Keratinocyte (primary cell): ENCODE results near the gene CATSPER1. TPM values are rescaled to one million over a fixed set of nuclear protein-coding genes. Genes with fewer than 3 reads are reported as not detected.

Experiments used
- DNase-seq: peaks from one replicate; pipeline ENCODE4 v3.0.0-alpha.2; 2011; ENCODE audit warnings: low read depth, missing footprints, low spot score
- FAIRE-seq: peaks from 2 replicates; lab custom pipeline; 2011; peaks lifted over from hg19 to GRCh38; lab: Jason Lieb, UNC
- H2AFZ ChIP-seq: 2 replicates; pipeline ENCODE4 v1.6.0; 2012; ENCODE audit warnings: low read length, control low read depth, inconsistent platforms; ENCODE audit not compliant: control insufficient read depth
- H3K27ac ChIP-seq: 2 replicates; pipeline ENCODE4 v1.5.1; 2011; ENCODE audit warnings: low read length; ENCODE audit not compliant: control insufficient read depth, insufficient read depth
- H3K27me3 ChIP-seq: 3 replicates; pipeline ENCODE4 v1.6.0; 2011; ENCODE audit warnings: low read length; ENCODE audit not compliant: control insufficient read depth, insufficient read depth; ENCODE audit errors: extremely low read depth
- H3K36me3 ChIP-seq, 2 experiments: 2 replicates in 1 of 2; 3 replicates in 1 of 2; pipeline ENCODE4 v1.5.1; 2011; ENCODE audit warnings: low read length in 2 of 2, mild to moderate bottlenecking in 1 of 2; ENCODE audit not compliant: control insufficient read depth in 2 of 2, insufficient read depth in 2 of 2; ENCODE audit errors: extremely low read depth in 1 of 2
- H3K4me1 ChIP-seq: 3 replicates; pipeline ENCODE4 v1.5.1; 2011; ENCODE audit warnings: low read length; ENCODE audit not compliant: control insufficient read depth, insufficient read depth; ENCODE audit errors: extremely low read depth
- H3K4me2 ChIP-seq: 3 replicates; pipeline ENCODE4 v1.6.0; 2011; ENCODE audit warnings: low read depth, low read length; ENCODE audit not compliant: control insufficient read depth, insufficient read depth; ENCODE audit errors: extremely low read depth
- H3K4me3 ChIP-seq, 3 experiments: fragments of 200-600 bp in 1 of 3; sonication (generic) in 1 of 3; 2 replicates in 2 of 3; 3 replicates in 1 of 3; pipeline ENCODE4 v1.5.1; 2011 to 2016; ENCODE audit warnings: low read length in 3 of 3, mild to moderate bottlenecking in 3 of 3, control low read depth in 2 of 3, inconsistent platforms in 1 of 3, low read depth in 1 of 3, mixed read lengths in 1 of 3, mixed run types in 1 of 3, moderate library complexity in 1 of 3; ENCODE audit not compliant: control insufficient read depth in 2 of 3, insufficient read depth in 2 of 3; ENCODE audit errors: extremely low read depth in 1 of 3
- H3K79me2 ChIP-seq: 2 replicates; pipeline ENCODE4 v1.6.0; 2012; ENCODE audit warnings: low read length; ENCODE audit not compliant: control insufficient read depth, insufficient read depth
- H3K9ac ChIP-seq: 3 replicates; pipeline ENCODE4 v1.6.0; 2011; ENCODE audit warnings: low read length; ENCODE audit not compliant: control insufficient read depth, insufficient read depth; ENCODE audit errors: extremely low read depth
- H3K9me1 ChIP-seq: 3 replicates; pipeline ENCODE4 v1.6.0; 2011; ENCODE audit warnings: low read length; ENCODE audit not compliant: control insufficient read depth, insufficient read depth; ENCODE audit errors: extremely low read depth
- H3K9me3 ChIP-seq: 2 replicates; pipeline ENCODE4 v1.5.1; 2012; ENCODE audit warnings: low read depth, low read length; ENCODE audit not compliant: control insufficient read depth
- H4K20me1 ChIP-seq: 3 replicates; pipeline ENCODE4 v1.6.0; 2011; ENCODE audit warnings: low read length; ENCODE audit not compliant: control insufficient read depth, insufficient read depth; ENCODE audit errors: extremely low read depth
- CTCF ChIP-seq, 3 experiments: IDR thresholded peaks in 1 of 3; conservative IDR thresholded peaks in 1 of 3; optimal IDR thresholded peaks in 1 of 3; 2 replicates in 2 of 3; 3 replicates in 1 of 3; pipeline versions ENCODE3 to v1.5.1; 2011; ENCODE audit warnings: low read length in 3 of 3, mild to moderate bottlenecking in 3 of 3, moderate library complexity in 2 of 3, control low read depth in 1 of 3, inconsistent platforms in 1 of 3; ENCODE audit not compliant: insufficient read depth in 2 of 3; ENCODE audit errors: extremely low read depth in 1 of 3
- EZH2 ChIP-seq: IDR thresholded peaks from one replicate; pipeline ENCODE4 v1.6.1; 2012; ENCODE audit warnings: inconsistent platforms, mild to moderate bottlenecking, low read length, moderate library complexity
- dilution Hi-C: fragments of 300-500 bp; cut with MboI; formaldehyde crosslinking; loops from one replicate; pipeline ENCODE4 v1.7.0; 2020; ENCODE audit warnings: low sequenced_read_pairs; ENCODE audit not compliant: extremely low pct_ligation_motif_present
- polyA plus RNA-seq, 5 experiments: library from polyadenylated mRNA; depleted of rRNA in 3 of 5; stranded (reverse) in 3 of 5; stranded (forward) in 1 of 5; unstranded in 1 of 5; fragments of >200 nt; gene quantifications; 1 replicate in 1 of 5; 2 replicates in 3 of 5; 3 replicates in 1 of 5; pipeline versions ENCODE4 v1.2.1 to v1.2.3, GENCODE V29; 2011 to 2012; ENCODE audit warnings: missing spikeins in 2 of 5, low read depth in 1 of 5, low replicate concordance in 1 of 5

The CATSPER1 gene
- polyA plus RNA-seq, 1 donor (not counting 4 experiments of a cell fraction or from before 2014, with no cell fraction given): not detected

GRCh38 chr11:66012371-66012945, 13.8 kb downstream of the CATSPER1 start:
- no peak for FAIRE-seq

GRCh38 chr11:66011785-66012303, 14.4 kb downstream of the CATSPER1 start, which contains the start of gene CST6:
TSS of gene CST6 (plus strand) at chr11:66012008. CDS start at chr11:66012045, 37 bp downstream.
- H3K79me2 ChIP-seq: no peaks in the 10 kb centered on the region
- peak within 1 kb of the TSS in 1 of 3 experiments; percentile 27 for H3K4me3 ChIP-seq
- H4K20me1 ChIP-seq: no peaks in the 10 kb centered on the region
- no peak for FAIRE-seq
- TF ChIP-seq CTCF (optimal IDR thresholded peaks at IDR 0.05 in 1 of 3, IDR thresholded peaks at IDR 0.05 in 1 of 3, conservative IDR thresholded peaks at IDR 0.05 in 1 of 3; ENCODE audit: extremely low read depth in 1 of 3, insufficient read depth in 2 of 3, low read length in 3 of 3) (no peak), EZH2 (peak; percentile 47)
- H3K9me3 ChIP-seq: no peaks in the 10 kb centered on the region
- no peak within 1 kb of the TSS for H3K27ac ChIP-seq
- H2AFZ ChIP-seq: no peak within 1 kb of the TSS
- no peaks in the 10 kb centered on the region for H3K36me3 ChIP-seq
- H3K9me1 ChIP-seq: peaks cover 3% of the 10 kb centered on the region
- H3K4me1 ChIP-seq: peaks cover 38% of the 10 kb centered on the region
- DNase-seq: no peak
- H3K4me2 ChIP-seq: peak within 1 kb of the TSS; percentile 78
- dilution Hi-C loops: no loop called here
- no peaks in the 10 kb centered on the region for H3K27me3 ChIP-seq
- H3K9ac ChIP-seq: no peak within 1 kb of the TSS

More at GRCh38 chr11:66012371-66012945, 13.8 kb downstream of the CATSPER1 start:
- no peaks in the 10 kb centered on the region for H3K27me3 ChIP-seq
- no peaks in the 10 kb centered on the region for H3K9me3 ChIP-seq
- H3K79me2 ChIP-seq: no peaks in the 10 kb centered on the region
- no peak overlapping the region for H2AFZ ChIP-seq
- peaks cover 38% of the 10 kb centered on the region for H3K4me1 ChIP-seq
- no peak for TF ChIP-seq EZH2
- TF ChIP-seq CTCF (optimal IDR thresholded peaks at IDR 0.05 in 1 of 3, IDR thresholded peaks at IDR 0.05 in 1 of 3, conservative IDR thresholded peaks at IDR 0.05 in 1 of 3; ENCODE audit: extremely low read depth in 1 of 3, insufficient read depth in 2 of 3, low read length in 3 of 3): no peak
- dilution Hi-C loops: no loop called here
- H3K4me3 ChIP-seq: no peak overlapping the region
- no peak overlapping the region for H3K4me2 ChIP-seq
- no peaks in the 10 kb centered on the region for H4K20me1 ChIP-seq
- H3K27ac ChIP-seq: no peak overlapping the region
- no peak for DNase-seq
- H3K9ac ChIP-seq: no peak overlapping the region
- no peaks in the 10 kb centered on the region for H3K36me3 ChIP-seq
- peaks cover 3% of the 10 kb centered on the region for H3K9me1 ChIP-seq
